ENCODE measurements around the gene MARK3. TPM values are rescaled to one million over a fixed set of nuclear protein-coding genes. Genes with fewer than 3 reads are reported as not detected.

The MARK3 gene
- total RNA-seq, 1 donor, result 79.5 TPM

GRCh38 chr14:103552011-103552845 is 167.0 kb downstream of the MARK3 start:
- TF ChIP-seq, protein P1, sequence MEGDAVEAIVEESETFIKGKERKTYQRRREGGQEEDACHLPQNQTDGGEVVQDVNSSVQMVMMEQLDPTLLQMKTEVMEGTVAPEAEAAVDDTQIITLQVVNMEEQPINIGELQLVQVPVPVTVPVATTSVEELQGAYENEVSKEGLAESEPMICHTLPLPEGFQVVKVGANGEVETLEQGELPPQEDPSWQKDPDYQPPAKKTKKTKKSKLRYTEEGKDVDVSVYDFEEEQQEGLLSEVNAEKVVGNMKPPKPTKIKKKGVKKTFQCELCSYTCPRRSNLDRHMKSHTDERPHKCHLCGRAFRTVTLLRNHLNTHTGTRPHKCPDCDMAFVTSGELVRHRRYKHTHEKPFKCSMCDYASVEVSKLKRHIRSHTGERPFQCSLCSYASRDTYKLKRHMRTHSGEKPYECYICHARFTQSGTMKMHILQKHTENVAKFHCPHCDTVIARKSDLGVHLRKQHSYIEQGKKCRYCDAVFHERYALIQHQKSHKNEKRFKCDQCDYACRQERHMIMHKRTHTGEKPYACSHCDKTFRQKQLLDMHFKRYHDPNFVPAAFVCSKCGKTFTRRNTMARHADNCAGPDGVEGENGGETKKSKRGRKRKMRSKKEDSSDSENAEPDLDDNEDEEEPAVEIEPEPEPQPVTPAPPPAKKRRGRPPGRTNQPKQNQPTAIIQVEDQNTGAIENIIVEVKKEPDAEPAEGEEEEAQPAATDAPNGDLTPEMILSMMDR (IDR thresholded peaks at IDR 0.05; ENCODE audit: insufficient read depth, low read length), result no peak
- H3K4me3 ChIP-seq (ENCODE audit: low read depth, low read length), result peak overlapping the region; percentile 35
- DNase-seq (ENCODE audit: low read depth), result peak; percentile 80

DNA sequence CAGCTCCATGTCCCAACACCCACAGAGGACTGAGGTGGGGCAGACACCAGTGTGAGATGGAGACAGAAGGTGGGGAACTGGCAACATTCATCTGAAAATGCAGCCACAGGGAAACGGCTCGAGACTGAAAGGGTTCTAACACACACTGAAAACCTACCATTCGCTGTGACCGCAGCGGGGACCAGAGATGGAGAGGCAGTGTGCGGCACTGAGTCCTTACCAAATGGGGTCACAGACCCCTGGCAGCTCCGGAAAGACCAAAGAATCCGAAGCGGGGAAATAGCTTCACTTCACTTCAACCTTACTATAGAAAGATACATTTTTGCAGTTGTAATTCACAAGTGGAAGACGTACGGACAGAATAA is 167.6 kb downstream of the MARK3 start:
- TF ChIP-seq, protein P1 (IDR thresholded peaks at IDR 0.05; ENCODE audit: insufficient read depth, low read length), result no peak
- no peak overlapping the region for H3K4me3 ChIP-seq (ENCODE audit: low read depth, low read length)
- no peak for DNase-seq (ENCODE audit: low read depth)

Small RNA genes lying within 50 kb of the gene (small RNA-seq; reads per million reads assigned to genes)
- not detected for gene RNU7-160P
- 1,983 reads per million, percentile 99 among the genes with 10 or more reads in this experiment for gene SNORA28

Other genes with a start within 250 kb of the MARK3 start
- 322 and 328 TPM in 2 replicates for gene EIF5, start 51.2 kb upstream of the MARK3 start, total RNA-seq (ENCODE audit: low replicate concordance)
- 17.6 and 29.3 TPM in 2 replicates for gene CKB, start 137.4 kb downstream of the MARK3 start, total RNA-seq (ENCODE audit: low replicate concordance)
- 4.7 and 9.2 TPM in 2 replicates for gene TRMT61A, start 143.8 kb downstream of the MARK3 start, total RNA-seq (ENCODE audit: low replicate concordance)
- gene BAG5, start 177.2 kb downstream of the MARK3 start, total RNA-seq (ENCODE audit: low replicate concordance), result 20.9 and 37.9 TPM in 2 replicates
- 5.6 and 23.6 TPM in 2 replicates for gene COA8, start 177.5 kb downstream of the MARK3 start, total RNA-seq (ENCODE audit: low replicate concordance)
- gene KLC1, start 243.8 kb downstream of the MARK3 start, total RNA-seq (ENCODE audit: low replicate concordance), result 212 and 1,079 TPM in 2 replicates